Amygdala (tissue), 56 donors: ENCODE data around the gene RAB11FIP4.

Experiments used
- DNase-seq, 56 donors: peaks; one replicate each; lab custom pipeline; 2025; lab: John Stamatoyannopoulos, UW

Gene RAB11FIP4

DNA sequence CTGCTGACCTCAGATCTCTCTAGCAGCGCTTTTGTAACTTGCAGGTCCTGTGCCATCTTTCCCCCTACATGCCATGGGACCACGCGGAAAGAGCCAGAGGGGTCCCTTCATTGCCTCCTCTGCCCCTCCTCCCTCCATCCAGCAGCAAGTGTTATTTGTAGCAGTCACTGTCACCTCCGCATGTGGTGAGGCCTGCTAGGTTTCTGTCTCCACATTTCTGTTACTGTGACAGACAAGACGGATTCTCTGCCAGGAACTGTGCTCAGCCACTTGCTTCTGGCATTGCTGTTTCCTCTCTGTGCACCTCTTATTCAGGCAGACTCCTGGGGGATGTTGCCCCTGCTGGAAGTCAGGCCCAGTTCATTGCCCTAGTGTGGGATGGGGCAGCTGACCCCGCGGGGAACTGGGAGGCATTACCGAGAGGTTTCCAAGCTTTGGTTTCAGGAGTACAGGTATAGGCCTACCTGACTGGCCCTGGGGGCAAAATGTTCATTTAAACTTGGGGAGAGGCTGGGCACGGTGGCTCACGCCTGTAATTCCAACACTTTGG is 61.2 kb downstream of the RAB11FIP4 start:
- DNase-seq: no peak

DNA sequence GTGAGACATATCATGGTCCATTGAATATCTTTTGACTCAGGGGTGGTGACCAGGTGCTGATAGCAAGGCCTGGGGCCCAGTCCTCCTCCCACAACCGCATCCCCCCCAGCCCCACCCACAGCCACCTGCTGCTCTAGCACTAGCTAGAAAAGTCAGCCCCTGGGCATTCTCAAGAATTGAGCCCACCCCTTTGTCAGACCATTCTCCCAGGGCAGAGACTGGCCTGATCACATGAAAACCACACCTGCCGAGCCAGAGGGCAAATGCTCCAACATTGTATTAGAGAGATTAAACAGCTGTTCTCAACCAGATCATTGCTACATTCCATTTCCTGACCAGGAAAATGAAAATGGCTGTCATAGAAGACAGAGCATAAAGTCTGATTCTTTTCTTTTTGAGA is 62.4 kb downstream of the RAB11FIP4 start:
- DNase-seq: no peak

DNA sequence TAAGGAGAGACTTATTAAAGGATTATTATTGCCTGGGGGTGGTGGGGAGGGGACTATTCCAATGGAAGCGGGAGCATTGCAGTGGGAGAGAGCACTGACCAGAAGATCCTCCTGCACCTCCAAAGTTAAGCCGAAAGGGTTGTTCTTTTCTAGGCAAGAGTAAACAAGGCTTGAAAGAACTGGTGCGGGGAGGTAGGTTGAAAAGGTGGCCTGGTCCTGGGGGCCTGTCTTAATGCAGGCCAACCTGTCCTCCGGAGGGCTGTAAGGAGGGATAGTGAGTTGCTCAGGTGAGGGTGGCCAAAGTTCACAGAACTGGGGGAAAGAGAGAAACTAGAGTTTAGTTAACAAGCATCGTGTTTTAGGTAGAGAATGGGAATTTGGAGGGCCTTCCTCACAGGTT is 65.3 kb downstream of the RAB11FIP4 start:
- no peak for DNase-seq

DNA sequence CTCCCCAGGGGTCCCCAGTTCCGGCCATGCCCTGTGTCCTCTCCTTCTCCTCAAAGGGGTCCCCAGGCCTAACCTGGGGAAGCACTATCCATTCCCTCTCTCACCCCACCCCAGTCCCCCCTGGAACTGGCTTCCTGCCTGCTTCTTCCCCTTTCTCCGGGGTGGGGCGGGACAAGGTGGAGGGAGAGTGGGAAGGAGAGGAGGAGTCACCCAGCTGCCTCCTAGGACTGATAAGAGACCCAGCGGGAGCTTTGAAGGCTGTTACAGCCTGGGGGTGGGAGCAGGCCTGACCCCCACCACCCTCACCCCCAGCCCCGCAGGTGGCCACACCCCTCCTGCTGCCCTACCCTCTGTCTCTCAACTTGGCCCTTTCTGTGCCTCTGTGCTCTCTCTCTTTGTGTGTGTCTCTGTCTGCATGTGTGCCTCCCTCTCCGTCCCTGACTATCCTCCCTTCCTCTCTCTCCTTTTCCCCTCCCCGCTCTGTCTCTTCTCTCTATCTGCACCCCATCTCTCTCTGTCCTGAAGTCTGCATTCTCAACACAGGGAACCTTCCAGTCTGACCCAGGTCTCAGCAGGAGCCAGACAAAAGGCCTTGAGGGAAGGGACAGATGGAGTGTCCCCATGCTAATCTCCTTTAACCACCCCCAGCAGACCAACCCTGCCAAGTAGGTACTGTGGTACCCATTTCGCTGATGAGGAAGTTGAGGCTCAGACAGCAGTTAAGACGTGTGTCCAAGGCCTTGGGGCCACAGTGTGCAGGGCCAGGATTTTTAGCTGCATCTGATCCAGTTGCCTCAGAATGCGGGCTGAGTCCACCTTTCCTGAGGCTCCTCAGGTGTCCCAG is 66.1 kb downstream of the RAB11FIP4 start:
- no peak for DNase-seq

DNA sequence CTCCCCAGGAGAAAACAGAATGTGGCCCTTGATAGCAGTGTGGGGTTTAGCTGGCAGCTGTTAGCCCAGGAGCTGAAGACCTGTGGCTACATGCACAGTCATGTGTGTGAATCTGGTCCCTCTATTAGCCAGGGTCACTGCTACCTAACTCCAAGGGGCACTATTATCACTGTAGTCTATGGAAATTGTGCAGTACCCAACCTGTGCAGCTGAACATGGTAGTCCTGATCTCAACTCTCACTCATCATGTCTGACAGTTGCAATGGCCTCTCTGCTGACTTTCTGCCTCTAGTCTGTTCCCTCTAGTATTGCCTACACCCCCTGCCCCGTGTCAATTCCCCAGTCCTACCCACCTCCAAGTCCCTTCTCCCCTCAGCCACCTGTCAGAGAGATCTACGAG is 67.4 kb downstream of the RAB11FIP4 start:
- no peak for DNase-seq

DNA sequence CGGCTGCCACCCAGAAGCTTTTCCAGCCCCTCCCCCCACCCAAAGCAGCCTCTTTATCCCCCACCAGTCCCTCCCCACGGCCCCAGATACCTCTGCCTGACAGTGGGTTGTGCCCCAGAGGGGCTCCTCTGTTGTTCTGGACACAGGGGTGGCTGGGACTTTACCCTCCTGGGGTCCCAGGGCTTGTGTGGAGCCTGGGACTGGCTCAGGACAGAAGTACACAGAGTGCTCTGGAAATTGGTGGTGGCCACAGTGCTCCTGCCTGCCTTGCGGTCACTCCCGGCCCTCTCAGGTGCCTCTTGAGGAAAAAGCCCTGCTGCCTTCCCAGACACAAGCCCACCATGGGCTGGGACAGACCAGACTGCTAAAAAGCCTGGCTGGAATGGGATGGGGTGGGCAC is 68.2 kb downstream of the RAB11FIP4 start:
- no peak for DNase-seq

DNA sequence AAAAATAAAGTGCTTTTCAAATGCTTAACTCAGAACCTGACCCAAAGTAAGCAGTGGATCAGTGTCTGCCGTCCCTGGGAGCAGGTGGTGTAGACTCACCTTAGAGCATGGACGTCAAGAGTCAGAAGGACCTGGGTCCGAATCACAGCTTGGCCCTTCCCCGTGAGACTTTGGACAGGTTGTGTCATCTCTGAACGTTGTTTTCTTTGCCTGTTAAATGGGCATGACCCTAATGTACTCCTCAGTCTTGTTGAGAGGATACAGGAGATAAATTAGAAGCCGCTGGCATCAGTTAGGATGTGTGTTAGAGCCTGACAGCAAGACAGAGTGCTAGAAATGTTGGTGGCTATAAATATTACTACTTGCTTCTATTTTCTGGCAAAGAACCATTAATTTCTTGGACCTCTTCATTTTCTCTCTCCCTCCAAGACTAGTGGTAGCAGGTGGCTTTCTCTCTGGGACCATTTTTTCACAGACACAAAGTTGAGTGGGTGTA is 68.8 kb downstream of the RAB11FIP4 start:
- no peak for DNase-seq

DNA sequence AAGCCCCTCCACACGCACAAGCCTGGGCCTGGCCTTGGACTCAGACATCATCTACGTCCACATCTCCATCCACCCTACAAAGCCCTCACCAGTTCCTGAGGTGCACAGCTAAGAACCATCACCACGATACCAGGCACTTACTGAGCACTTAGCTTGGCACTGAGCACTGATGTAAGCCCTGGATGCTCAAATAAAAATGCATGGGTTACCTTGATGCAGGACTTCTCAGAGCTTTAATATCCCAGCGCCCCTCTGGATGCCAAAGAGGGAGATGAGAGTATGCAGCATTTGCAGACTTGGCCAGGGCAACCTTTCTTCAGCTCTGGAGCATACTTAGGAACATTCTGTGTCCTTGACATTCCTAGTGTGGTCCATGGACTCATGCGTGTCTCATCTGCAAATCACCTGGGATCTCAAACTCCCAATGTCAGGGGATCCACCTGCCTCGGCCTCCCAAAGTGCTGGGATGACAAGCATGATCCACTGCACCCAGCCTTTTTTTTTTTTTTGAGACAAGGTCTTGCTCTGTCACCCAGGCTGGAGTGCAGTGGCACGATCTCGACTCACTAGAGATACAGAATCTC is 69.8 kb downstream of the RAB11FIP4 start:
- no peak for DNase-seq

DNA sequence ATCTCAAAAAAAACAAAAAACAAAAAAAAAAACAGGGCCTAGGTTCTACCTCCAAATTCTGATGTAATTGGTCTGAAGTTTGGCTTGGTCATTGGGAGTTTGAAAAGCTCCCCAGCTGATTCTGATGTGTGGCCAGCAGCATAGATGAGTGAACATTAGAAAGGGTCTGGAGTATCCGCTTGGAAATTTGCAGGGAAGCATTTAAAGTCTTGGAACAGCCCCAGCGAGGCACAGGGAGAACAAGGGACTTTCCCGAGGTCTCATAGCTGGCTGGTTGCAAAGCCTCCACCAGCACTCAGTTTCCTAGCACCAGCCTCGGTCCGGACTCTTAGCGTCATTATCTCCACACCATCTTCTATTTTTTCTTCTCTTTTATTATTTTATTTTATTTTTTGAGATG is 70.8 kb downstream of the RAB11FIP4 start:
- peak in 1 of 56 donors; percentile 16 for DNase-seq

DNA sequence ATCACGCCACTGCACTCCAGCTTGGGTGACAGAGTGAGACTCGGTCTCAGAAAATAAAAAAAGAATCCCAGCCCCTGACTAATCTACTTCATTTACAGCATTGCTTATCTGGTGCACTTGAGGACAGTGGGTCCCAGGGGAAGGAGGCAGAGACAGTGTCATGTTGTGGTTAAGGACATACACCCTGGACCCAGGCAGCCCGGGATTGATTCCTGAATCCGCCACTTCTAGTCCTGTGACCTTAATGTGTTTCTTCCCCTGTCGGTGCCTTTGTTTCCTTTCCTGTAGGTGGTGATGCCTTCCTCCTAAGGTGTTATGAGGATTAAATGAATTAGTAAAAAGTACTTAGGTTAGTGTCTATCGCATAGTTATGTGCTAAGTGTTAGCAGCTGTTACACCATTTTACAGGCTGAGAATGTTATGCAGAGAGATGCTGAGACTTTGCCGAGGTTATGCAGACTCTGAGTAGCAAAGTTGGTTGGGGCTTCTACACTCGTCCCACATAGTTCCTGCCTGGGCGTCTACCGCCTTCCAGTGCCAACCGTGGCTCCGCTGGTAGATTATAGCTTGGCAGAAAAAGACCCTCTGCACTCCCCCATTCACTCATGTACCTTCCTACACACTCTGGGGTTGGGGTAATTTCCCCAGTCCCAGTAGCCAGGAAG is 74.8 kb downstream of the RAB11FIP4 start:
- no peak for DNase-seq

DNA sequence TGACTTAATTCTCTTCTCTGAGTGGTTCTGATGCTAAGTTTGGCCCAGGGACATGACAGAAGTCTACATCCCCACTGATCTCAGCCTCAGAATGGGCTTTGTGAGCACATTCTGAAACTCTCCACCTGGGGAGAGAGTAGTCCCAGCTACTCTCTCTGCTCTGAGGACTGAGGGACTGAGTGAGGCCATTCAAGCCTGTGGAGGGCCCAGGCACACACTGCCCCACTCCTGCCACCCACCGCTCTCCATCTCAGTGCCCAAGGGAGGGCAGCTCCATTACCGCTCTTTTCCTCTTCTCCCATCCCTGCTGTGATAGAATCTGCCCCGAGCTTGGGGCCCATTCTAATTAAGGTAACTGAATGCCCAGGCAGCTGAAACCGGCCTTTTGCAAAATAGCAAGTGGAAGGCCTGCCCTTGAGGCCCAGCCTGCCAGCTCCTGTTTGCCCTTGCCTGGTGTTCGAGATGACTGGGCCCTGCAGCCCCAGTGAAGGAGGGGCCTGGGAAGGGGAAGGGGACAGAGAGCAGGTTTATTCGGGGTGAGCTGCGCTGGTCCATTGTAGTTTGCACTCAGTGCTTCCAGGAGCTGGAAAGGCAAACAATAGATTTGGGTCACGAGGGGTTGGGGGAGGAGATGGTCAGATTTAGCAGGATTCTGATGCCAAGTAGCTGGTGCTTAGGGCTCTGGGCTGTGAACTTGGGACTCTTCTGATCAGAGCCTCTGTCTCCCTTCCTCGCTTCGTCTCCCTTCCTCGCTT is 76.2 kb downstream of the RAB11FIP4 start:
- DNase-seq: peak in 51 of 56 donors; percentile 34 to 89 (median 64)

DNA sequence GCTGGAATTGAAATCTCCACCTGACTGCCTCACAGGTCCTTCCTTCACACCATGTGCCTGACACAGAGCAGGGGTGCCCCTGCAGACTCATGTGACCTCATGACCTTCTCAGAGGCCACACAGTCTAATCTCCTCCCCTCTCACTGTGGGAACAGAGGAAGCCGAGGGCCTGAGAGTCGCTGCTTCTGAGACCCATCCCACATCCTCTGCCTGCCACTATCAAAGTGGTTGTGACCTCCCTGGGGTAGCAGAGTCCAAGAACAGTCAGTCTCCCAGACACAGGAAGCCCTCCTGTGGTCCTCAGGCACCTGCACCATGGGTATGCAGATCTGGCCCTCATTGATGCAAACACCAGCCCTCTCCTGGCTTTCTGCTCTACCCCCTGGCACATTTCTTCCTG is 78.5 kb downstream of the RAB11FIP4 start:
- no peak for DNase-seq

DNA sequence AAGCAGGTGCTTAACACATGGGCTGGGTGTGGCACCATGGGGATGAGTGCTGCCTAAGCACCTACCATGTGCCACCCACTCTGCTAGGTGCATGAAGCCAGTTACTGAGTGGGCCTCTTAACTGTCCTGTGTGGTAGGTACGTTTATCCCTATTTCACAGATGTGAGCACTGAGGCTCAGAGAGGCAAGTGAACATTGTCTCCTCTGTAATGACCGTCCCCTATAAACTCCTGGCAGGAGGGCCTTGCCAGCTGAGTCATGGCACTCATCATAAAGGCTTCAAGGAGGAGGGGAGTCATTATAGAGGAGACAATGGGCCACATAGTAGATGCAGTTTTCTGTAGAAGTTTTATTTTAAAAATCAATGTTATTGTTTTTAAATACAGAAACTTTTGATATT is 79.1 kb downstream of the RAB11FIP4 start:
- DNase-seq: no peak

DNA sequence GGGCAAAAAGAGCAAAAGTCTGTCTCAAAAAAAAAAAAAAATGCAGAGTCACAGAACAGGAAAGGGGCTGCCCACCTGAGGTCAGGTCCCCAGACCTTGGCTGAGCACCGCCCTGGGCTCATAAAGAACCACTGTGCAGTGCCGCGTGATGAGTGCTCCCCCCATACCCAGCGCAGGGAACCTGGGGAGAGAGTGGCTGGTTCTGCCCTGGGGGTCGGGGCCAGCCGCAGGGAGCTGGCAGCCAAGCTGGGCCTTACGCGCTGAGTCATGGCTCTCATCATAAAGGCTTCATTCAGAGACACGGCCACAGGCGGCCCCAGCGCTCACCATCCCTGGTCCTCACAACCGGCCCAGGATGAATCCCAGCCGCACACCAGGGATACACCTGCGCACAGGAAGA is 80.7 kb downstream of the RAB11FIP4 start:
- DNase-seq: peak in 38 of 56 donors; percentile 12 to 75 (median 30)

DNA sequence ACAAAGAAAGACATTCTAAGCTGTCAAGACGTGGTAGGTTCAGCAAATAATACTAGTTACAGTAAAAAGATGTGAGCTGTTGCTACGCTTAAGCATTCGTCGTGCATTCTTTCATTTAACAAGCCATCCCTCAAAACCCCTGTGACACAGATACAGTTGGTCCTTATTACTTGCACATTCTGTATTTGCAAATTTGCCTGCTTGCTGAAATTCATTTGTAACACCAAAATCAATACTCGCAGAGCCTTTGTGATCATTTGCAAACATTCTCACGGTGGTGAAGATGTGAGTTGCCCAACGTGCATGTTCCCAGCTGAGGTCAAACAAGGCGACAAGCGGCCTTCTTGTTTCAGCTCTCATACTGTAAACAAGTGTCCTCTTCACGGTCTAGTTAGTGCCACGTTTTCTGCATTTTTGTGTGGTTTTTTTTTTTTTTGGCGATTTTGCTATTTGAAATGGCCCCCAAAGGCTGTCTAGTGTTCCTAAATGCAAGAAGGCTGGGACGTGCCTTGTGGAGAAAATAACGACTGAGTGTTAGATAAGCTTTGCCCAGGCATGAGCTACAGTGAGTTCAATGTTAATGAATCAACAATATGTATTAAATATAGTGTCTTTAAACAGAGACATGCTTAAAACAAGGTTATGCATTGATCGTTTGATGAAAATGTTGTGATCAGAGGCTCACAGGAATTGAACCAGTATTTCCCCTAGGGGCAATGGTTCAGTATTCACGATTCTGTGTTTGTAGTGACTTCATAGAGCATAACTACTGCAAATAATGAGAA is 84.1 kb downstream of the RAB11FIP4 start:
- DNase-seq: peak in 1 of 56 donors; percentile 9

DNA sequence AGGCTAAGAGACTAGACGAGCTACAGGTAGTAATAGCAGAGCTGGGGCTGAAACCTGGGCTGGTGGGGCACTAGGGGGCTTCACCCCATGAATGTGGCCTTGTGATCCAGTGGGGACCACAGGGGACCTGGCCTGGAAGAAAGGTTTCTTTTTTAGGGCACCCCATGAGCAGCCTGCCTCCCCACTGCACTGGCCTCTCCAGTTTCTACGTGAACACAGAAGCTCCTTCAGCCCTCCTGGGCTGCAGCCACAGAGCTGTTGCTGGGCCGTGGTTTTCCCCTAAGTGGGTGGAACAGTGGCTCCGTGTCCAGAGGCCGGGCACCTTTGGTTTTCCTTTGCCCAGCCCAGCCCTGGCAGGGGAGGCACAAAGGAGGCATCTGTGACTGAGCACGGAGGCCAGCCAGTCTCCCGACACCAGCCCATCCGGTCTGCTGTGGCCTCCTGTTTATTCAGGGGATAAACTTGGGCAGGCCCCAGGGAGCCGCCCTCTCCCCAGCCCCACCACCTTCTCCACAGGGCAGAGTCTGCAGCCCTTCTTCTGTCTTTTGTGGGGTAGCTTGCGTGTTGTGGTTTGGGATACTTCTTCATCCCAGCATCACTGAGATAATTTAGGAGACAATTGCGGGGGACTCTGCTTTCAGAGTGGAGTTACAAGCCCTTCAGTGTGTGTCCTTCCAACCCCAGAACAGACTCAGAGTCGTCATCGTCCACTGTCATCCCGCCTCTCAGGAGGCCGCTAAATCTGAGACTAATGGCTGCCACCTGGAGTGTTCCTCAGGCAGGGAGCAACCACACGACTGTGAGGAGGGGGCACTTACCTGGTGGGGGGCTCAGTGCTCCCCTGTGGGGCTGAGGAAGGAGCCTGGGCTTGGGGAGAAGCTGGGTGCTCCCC is 85.3 kb downstream of the RAB11FIP4 start:
- peak in 2 of 56 donors; percentile 11 to 21 for DNase-seq

DNA sequence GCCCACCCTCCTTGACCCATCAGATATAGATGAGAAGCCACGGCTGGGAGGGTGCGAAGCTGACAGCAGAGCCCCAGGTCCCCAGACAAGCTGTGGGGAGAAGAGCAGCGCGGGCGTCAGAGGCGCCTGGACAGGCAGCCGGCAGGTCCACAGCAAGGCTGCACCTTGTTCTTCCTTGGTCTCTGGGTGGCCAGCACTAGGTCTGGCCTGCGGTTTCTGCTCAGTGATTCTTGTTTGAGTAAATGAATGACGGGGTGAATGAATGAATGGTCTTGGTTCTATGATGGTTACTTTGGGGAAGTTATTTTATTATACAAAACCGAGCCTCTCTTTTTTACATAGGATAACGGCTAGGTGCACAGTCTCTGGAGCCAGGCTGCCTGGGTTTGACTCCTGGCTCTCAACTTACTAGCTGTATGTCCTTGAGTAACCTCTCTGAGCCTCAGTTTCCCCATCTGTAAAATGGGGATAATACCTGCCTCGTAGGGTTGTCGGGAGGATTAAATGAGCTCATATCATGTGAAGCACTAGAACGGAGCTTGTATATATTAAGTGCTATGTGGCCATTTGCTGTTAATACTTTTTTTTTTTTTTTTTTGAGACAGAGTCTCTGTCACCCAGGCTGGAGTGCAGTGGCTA is 86.1 kb downstream of the RAB11FIP4 start:
- DNase-seq: no peak

DNA sequence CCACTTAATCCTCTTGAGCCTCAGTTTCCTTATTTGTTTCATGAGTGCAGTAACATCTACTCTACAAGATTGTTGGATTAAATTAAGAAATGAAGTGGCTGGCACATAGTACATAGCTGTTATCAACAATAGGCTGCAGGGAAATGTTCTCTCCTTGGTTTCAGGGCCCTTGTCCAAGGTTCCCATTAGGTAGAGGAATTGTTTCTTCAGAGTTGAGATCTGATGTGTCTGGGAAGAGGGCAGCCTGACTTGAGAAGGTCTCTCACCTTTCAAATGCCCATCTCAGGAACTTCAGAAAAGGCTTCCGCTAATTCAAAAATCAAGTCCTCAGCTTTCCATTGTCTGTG is 87.6 kb downstream of the RAB11FIP4 start:
- no peak for DNase-seq
